IPS-15b (cell line): ENCODE data around the gene FBXO7.

Experiments used
- H3K27me3 ChIP-seq: one replicate; pipeline ENCODE4 v1.6.1; 2013; ENCODE audit warnings: low read length; ENCODE audit not compliant: control insufficient read depth, insufficient read depth
- H3K36me3 ChIP-seq: one replicate; pipeline ENCODE4 v1.6.1; 2013; ENCODE audit warnings: low read length; ENCODE audit not compliant: control insufficient read depth, insufficient read depth
- H3K4me1 ChIP-seq: one replicate; pipeline ENCODE4 v1.6.1; 2013; ENCODE audit warnings: mild to moderate bottlenecking, low read length; ENCODE audit not compliant: control insufficient read depth, insufficient read depth
- H3K4me3 ChIP-seq: one replicate; pipeline ENCODE4 v1.5.1; 2013; ENCODE audit warnings: low read depth, low read length
- H3K9ac ChIP-seq: one replicate; pipeline ENCODE4 v1.6.1; 2013; ENCODE audit warnings: low read depth, mild to moderate bottlenecking, low read length
- H3K9me3 ChIP-seq: one replicate; pipeline ENCODE4 v1.6.1; 2013; ENCODE audit warnings: mild to moderate bottlenecking, low read length; ENCODE audit not compliant: control insufficient read depth, insufficient read depth

Gene FBXO7

GRCh38 chr22:32518848-32519247 lies 44.2 kb downstream of the FBXO7 start:
- no peaks in the 10 kb centered on the region for H3K4me1 ChIP-seq
- H3K27me3 ChIP-seq: no peaks in the 10 kb centered on the region
- H3K36me3 ChIP-seq: peaks cover under 1% of the 10 kb centered on the region
- H3K9me3 ChIP-seq: no peaks in the 10 kb centered on the region
- no peak overlapping the region for H3K4me3 ChIP-seq
- no peak overlapping the region for H3K9ac ChIP-seq

DNA sequence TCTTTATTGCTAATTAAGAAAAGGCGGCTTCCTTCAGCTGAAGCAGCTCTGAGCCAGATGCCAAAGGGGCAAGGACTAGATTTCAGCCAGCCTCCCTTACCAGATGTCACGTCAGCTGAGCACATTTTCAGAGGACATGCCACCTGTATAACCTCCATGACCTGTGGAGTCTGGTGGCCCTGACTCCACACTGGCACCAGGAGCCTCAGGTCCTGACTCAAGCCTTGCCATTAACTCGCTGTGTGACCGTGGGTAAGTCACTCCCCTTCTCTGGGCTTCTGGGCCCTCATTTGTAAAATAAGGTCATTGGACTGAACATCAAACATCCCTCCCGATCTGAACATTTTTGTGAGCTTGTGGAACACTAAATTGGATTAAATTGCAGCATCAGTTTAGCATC lies 46.0 kb downstream of the FBXO7 start:
- Histone ChIP-seq H3K9me3 (no peaks in the 10 kb centered on the region), H3K36me3 (no peaks in the 10 kb centered on the region), H3K27me3 (no peaks in the 10 kb centered on the region), H3K4me1 (no peaks in the 10 kb centered on the region), H3K4me3 (no peak overlapping the region), H3K9ac (no peak overlapping the region)

DNA sequence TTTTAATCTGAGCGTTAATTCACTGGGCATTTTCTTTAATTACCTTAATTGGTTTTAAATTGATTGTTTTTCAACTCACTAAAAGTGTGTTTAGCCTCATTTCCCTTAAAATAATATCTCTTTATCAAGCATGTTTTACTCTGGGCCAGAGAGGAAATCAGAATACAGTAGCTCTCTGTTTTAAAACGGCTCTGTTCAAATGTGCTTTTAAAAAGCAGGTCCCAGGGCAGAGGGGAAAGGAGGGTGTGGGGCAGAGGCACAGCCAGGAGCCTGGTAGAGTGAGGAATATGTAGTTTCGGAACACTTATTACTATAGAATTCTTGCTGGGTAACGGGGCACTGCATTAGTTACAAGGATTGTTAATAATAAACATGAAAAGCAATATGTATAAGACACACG lies 47.6 kb downstream of the FBXO7 start:
- Histone ChIP-seq H3K9me3 (no peaks in the 10 kb centered on the region), H3K4me3 (no peak overlapping the region), H3K9ac (no peak overlapping the region), H3K36me3 (no peaks in the 10 kb centered on the region), H3K27me3 (no peaks in the 10 kb centered on the region), H3K4me1 (no peaks in the 10 kb centered on the region)

- H3K9ac ChIP-seq: no peak overlapping the region
- H3K36me3 ChIP-seq: no peaks in the 10 kb centered on the region
- H3K4me3 ChIP-seq: no peak overlapping the region
- H3K27me3 ChIP-seq: no peaks in the 10 kb centered on the region
- no peaks in the 10 kb centered on the region for H3K9me3 ChIP-seq
- H3K4me1 ChIP-seq: peaks cover 4% of the 10 kb centered on the region
Measured at GRCh38 chr22:32527756-32528155, 53.1 kb downstream of the FBXO7 start.

DNA sequence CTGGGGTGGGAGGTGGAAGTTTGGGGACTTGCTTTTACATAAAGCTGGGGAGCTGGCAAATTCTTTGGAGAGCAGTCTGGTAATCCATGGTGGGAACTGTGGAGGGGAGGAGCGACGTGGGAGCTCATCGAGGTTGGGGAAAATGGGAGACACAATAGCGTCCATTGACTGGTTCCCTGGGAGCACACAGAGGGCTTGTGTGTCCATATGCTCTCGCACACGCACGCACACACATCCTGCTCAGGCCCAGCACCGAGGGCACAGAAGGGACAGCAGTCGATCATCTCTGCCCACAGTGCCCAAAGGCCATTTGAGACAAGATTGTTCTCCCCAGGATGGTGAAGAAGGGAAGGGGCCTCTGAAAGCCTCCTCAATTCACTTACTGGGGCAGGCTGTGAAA lies 53.7 kb downstream of the FBXO7 start:
- Histone ChIP-seq H3K36me3 (no peaks in the 10 kb centered on the region), H3K9ac (no peak overlapping the region), H3K9me3 (no peaks in the 10 kb centered on the region), H3K27me3 (no peaks in the 10 kb centered on the region), H3K4me3 (no peak overlapping the region), H3K4me1 (peaks cover 4% of the 10 kb centered on the region)

- Histone ChIP-seq H3K36me3 (no peaks in the 10 kb centered on the region), H3K27me3 (no peaks in the 10 kb centered on the region), H3K9ac (no peak overlapping the region), H3K9me3 (no peaks in the 10 kb centered on the region), H3K4me1 (peaks cover 4% of the 10 kb centered on the region), H3K4me3 (no peak overlapping the region)
Measured at GRCh38 chr22:32528984-32529982, 54.7 kb downstream of the FBXO7 start.

- H3K9ac ChIP-seq: no peak overlapping the region
Measured at GRCh38 chr22:32531228-32531627, 56.6 kb downstream of the FBXO7 start.

GRCh38 chr22:32531931-32532819 lies 57.6 kb downstream of the FBXO7 start:
- Histone ChIP-seq H3K27me3 (no peaks in the 10 kb centered on the region), H3K9ac (peak overlapping the region; percentile 60), H3K36me3 (no peaks in the 10 kb centered on the region), H3K4me1 (peaks cover 4% of the 10 kb centered on the region), H3K4me3 (peak overlapping the region; percentile 45), H3K9me3 (no peaks in the 10 kb centered on the region)

More at GRCh38 chr22:32531228-32531627, 56.6 kb downstream of the FBXO7 start:
- no peak overlapping the region for H3K4me3 ChIP-seq
- no peaks in the 10 kb centered on the region for H3K27me3 ChIP-seq
- no peaks in the 10 kb centered on the region for H3K9me3 ChIP-seq
- H3K4me1 ChIP-seq: peaks cover 4% of the 10 kb centered on the region
- H3K36me3 ChIP-seq: no peaks in the 10 kb centered on the region

DNA sequence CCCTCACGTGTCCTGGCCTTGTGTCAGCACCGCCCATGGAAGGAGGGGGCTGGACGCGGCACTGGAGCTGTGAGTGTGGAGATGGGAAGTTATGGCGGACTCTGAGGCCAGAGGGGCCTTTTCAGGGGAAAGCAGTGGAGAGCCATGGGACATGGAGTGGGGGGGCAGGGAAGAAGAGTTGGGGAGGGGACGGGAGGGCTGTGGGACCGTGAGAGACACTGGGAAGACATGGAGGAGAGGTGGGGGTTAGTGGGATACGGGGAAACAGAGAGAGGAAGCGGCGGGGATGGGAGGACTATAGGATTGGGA lies 58.2 kb downstream of the FBXO7 start:
- Histone ChIP-seq H3K4me3 (no peak overlapping the region), H3K9me3 (no peaks in the 10 kb centered on the region), H3K27me3 (no peaks in the 10 kb centered on the region), H3K9ac (no peak overlapping the region), H3K4me1 (peaks cover 4% of the 10 kb centered on the region), H3K36me3 (no peaks in the 10 kb centered on the region)

- H3K4me1 ChIP-seq: peaks cover 4% of the 10 kb centered on the region
- no peaks in the 10 kb centered on the region for H3K9me3 ChIP-seq
- H3K9ac ChIP-seq: no peak overlapping the region
- no peaks in the 10 kb centered on the region for H3K27me3 ChIP-seq
- no peak overlapping the region for H3K4me3 ChIP-seq
- no peaks in the 10 kb centered on the region for H3K36me3 ChIP-seq
Measured at GRCh38 chr22:32533265-32534111, 58.9 kb downstream of the FBXO7 start.
